GM21390 (cell line): Measurements from ENCODE around the gene WBP11.
A peak's percentile ranks its signal among the peaks of the same experiment; 100 is the strongest.

Experiments
- ATAC-seq: cut with Tn5 transposase; IDR thresholded peaks from one replicate; pipeline ENCODE4 v1.9.1; 2021; ENCODE audit not compliant: unreplicated experiment

WBP11 gene

DNA sequence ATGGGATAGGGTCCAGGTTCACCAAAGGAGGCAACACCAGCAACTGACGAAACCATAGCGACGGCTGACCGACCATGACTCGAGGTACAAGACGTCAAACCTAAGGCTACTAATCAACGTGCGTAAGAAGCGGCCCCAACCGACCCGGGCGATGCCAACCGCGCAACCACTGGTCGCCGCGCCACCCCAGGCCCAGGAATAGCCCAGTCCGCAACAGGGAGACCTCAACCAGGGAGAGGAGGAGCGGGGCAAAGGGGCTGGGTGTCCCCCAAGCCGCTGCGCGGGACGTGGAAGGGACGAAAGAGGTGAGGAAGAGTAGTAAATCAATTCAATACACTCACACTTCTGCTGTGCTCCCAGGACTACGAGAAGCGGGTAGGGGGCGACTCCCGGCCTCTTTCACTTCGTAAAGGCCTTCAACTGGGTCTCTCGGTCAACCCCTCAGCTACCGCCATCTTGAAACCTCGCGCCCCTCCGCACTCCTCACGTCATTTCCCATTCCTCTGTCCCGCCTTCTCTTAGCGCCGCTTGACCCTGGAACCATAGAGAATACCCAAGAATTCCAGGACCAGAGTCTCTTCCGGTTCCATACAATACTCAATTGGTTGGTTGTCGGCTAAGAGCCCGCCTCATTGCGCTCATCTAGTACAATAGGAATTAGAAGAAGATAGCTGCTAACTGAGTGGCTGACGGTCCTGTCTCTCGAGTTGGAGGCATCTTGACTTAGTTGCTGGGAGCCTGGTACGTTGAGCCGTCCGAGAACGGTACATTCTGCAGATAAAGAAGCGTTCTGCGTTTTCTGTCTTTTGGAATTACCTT lies at the start of gene WBP11, which contains the start of gene C12orf60:
Gene WBP11 (minus strand): TSS at position 468 of the 819 bp plus-strand sequence. CDS start 2,095 bp downstream, outside the sequence.
Gene C12orf60 (plus strand): TSS at position 660 of the 819 bp plus-strand sequence. CDS start 19,266 bp downstream, outside the sequence.
- peak; percentile 99 for ATAC-seq

DNA sequence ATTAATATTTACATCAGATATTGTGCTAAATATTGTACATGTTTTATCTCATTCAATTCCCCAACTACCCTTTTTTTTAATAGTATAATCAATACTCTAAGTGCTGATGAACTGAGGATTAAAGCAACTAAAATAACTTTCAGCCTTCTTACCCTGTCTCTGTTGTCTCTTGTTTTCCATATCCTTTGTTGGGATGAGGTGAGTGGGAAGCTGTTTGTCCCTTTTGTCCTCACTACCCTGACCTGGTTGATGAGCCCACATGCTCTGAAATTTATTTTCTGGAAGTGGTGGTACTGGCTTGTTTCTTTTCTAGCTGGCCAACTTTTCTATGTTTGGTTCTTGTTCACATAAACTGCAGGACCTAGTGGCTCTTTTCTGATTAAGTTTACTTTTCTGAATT lies 49.6 kb upstream of the WBP11 start:
- no peak for ATAC-seq

- ATAC-seq, result peak; percentile 84
Measured at GRCh38 chr12:14850929-14851663, 47.8 kb upstream of the WBP11 start.

GRCh38 chr12:14849661-14850060 lies 46.4 kb upstream of the WBP11 start:
- ATAC-seq, result no peak

GRCh38 chr12:14846876-14847580 lies 43.8 kb upstream of the WBP11 start:
- no peak for ATAC-seq

- no peak for ATAC-seq
Measured at GRCh38 chr12:14846042-14846587, 42.8 kb upstream of the WBP11 start.

DNA sequence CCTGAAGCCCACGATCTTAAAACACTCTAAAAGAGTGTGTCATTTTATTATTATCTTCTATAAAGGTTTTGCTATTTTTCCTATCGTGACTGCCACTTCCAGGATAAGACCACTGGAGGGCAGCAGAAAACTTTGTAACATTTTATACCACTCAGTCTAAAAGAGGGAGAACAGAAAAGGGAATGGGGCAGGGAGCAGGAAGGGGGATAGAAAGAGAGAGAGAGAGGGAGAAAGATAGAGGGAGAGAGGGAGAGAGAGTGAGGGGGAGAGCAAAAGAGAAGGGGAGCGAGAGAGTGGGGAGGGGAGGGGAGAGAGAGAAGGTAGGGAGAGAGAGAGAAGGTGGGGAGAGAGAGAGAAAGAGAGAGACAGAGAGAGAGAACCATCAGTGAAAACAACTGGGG lies 42.1 kb upstream of the WBP11 start:
- ATAC-seq, result peak; percentile 67

DNA sequence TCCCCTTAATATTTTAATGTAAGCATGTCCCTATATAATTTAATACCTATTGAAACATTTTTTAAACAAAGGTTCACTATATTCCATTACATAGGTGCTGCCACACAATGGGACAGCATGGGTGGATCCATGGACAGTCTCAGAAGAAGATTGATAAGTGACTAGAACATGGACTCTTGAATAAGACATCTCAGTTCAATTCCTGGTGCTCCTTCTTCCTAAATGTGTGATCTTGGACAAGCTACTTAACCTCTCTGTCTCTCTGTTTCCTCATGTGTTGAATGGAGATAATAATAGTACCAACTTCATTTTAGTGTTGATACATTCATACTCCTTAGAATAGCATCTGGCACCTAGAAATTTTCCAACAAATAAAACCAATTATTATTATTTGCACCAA lies 41.1 kb upstream of the WBP11 start:
- no peak for ATAC-seq

DNA sequence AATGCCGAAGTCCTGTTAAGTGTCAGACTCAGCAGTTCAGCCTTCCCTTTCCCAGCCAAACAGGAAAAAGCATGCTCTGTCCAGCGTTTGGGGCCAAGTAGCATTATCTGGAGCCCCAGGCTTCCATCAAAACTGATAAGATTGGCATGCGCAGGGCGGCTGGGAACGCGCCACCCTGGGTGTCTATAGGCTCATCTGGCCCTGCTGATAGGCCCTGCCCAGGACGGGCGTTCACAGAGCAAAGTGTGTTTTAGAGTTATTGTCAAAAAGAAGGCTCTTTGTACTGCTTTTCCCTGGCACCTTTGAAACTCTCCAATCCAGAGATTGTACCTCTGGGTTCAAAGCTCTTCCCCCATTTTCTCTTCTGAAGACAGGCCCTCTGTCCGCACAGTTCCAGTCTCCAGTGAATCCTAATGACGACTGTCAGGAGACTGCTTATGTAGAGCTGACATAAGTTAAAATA lies 40.2 kb upstream of the WBP11 start, which contains the start of gene ART4:
Gene ART4 (minus strand): TSS at position 102 of the 463 bp plus-strand sequence. CDS start 413 bp downstream, outside the sequence.
- no peak for ATAC-seq

DNA sequence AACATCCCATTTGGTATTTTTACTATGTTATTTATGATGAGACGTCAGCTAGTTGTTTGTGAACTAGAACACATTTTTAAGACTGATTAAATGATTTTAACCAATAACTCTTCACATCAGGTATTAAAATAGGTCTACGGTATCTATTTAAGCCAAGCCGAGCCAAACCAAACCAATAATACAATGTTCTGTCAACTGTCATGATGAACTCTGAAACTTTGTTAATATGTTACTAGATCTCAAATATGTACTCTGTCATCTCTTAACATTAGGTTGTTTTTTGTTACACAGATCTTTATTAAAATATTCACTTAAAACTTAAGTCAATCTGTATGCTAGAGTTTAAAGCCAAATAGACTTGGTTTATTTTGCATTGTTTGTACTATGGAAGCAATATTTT lies 39.0 kb upstream of the WBP11 start:
- no peak for ATAC-seq

GRCh38 chr12:14841761-14842160 lies 38.5 kb upstream of the WBP11 start:
- no peak for ATAC-seq

GRCh38 chr12:14840616-14841015 lies 37.3 kb upstream of the WBP11 start:
- ATAC-seq, result no peak

DNA sequence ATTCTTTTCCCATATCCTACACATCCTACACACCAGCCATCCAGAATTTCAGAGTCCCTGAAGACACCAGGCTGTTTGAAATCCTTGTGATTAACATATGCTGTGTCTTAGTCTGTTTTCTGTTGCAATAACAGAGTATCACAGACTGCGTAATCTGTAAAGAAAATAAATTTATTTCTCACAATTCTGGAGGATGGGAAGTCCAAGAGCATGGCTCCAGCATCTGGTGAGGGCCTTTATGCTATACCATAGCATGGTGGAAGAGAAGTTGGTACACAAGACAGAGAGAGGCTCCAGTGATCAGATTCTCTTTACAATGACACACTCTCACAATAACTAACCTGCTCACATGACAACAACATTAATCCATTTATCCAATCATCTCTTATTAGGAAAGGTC lies 36.0 kb upstream of the WBP11 start:
- no peak for ATAC-seq

DNA sequence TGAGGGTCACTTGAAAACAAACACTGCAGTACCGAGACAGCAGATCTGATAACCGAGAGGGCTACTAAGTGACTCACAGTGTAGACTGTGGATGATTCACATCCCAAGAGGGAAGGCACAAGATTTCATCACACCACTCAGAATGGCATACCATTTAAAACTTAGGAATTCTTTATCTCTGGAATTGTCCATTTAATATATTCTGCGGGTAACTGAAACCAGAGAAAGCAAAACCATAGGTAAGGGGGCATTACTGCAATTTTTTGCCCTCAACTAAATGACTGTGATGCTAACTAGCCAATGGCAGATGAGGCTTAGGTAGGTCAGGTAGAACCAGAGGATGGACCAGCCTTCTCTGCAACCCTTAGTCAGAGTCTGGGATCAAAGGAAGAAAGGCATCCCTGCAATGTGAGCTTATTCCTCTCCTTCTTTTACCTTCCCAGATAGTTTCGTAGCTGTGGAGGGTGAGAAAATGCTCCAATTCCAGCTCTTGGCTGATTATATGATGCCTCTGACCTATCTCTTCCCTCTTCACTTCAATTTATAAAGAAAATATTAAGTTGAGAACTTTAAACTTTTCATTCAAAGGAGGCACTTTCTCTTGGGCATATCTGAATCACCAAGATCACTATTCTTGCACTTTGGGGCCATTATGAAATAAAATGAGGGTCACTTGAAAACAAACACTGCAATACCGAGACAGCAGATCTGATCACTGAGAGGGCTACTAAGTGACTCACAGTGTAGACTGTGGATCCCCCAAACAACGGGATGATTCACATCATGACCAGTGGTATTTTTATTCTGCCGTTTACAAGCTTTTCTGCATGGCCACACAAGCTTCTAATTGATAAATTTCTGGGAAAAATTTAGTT lies 33.3 kb upstream of the WBP11 start:
- ATAC-seq, result no peak

DNA sequence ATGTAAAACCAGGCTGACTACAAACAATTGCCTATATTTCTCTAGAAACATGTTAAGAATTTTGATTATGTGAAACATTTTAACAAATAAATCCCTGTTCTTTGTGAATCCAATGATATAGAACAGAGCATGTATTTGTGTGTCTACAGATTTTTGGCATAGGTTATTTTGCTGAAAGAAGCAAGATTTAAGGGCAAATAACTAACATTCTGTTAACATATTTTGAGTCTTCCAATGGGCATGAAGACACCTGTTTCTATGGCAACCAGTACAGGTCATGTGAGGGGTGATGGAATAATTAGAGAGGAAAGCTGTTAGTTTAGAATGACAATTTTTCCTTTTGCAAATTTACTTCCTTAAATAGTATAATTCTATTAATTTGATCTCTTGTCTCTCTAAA lies 31.2 kb upstream of the WBP11 start:
- no peak for ATAC-seq

DNA sequence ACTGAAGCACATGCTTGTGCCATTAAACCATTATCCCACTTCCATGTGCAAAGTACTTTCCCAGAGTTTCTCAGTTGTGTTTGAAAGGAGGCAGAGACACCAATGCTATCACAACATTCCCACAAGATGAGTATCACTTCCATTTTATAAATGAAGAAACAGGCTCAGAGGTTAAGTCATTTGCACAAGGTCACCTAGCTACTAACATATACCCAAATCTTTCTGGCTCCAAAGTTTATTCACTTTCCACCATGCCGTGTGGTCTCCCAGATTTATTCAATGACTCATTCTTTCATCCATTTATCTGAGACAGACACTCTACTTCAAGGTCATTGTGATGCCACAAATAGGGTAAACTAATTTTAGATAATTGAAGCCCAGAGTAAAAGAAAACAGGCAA lies 30.7 kb upstream of the WBP11 start:
- no peak for ATAC-seq

DNA sequence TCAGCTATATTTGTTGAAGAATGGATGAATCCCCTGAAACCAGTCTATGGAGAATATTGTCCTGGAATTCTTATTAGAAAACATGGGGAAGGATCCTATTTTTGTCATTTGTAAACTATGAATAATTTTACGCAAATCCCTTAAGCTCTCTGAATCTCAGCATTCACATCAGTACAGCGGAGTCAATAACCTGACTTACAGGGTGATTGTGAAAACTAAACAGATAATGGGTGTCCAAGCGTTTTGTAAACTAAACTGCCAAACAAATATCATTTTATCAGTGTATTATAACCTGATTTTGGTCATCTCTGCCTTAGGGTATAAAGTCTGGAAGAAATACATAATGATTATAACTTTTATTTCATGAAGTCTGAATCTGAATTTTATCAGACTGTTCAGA lies 30.1 kb upstream of the WBP11 start:
- ATAC-seq, result no peak

DNA sequence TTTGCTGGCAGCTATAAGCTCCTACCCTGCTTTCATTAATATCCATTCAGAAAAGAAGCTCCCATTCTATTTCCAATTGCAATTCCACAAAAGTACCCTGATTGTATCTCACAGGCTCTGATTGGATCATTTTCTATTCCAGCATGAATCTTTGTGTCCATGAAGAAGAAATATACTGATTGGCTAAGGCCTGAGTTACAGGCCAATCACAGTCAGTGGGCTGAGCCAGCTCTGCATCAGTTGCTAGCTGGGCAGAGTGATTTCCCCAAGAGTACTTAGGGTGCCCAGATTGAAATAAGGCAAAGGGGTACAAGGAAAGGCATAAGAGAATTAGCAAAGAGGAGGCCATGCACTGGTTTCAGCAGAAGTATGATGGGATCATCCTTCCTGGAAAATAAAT lies 25.6 kb upstream of the WBP11 start:
- peak; percentile 79 for ATAC-seq

- no peak for ATAC-seq
Measured at GRCh38 chr12:14827043-14827442, 23.8 kb upstream of the WBP11 start.

- no peak for ATAC-seq
Measured at GRCh38 chr12:14826491-14826890, 23.2 kb upstream of the WBP11 start.
